GM19372 (cell line): ENCODE data around the gene MGMT.

Experiments used
- ATAC-seq: cut with Tn5 transposase; IDR thresholded peaks from one replicate; pipeline ENCODE4 v1.9.1; 2021; ENCODE audit warnings: mild to moderate bottlenecking, low read depth, moderate library complexity; ENCODE audit not compliant: unreplicated experiment

The MGMT gene

GRCh38 chr10:129699722-129700340 lies 232.8 kb downstream of the MGMT start:
- no peak for ATAC-seq

GRCh38 chr10:129702605-129703004 lies 235.6 kb downstream of the MGMT start:
- ATAC-seq: no peak

GRCh38 chr10:129703287-129704137 lies 236.5 kb downstream of the MGMT start:
- ATAC-seq: no peak

GRCh38 chr10:129704225-129704624 lies 237.2 kb downstream of the MGMT start:
- ATAC-seq: no peak

GRCh38 chr10:129704786-129705525 lies 237.9 kb downstream of the MGMT start:
- ATAC-seq: no peak

- ATAC-seq: no peak
These were observed 238.6 kb downstream of the MGMT start for GRCh38 chr10:129705676-129706075.

GRCh38 chr10:129706081-129706480 lies 239.0 kb downstream of the MGMT start:
- no peak for ATAC-seq

GRCh38 chr10:129706523-129706922 lies 239.5 kb downstream of the MGMT start:
- ATAC-seq: no peak

- no peak for ATAC-seq
These were observed 240.7 kb downstream of the MGMT start for GRCh38 chr10:129707406-129708388.

- ATAC-seq: no peak
These were observed 242.1 kb downstream of the MGMT start for GRCh38 chr10:129709101-129709500.

GRCh38 chr10:129709627-129710509 lies 242.8 kb downstream of the MGMT start:
- no peak for ATAC-seq

- no peak for ATAC-seq
These were observed 243.4 kb downstream of the MGMT start for GRCh38 chr10:129710510-129710847.

GRCh38 chr10:129711291-129711690 lies 244.2 kb downstream of the MGMT start:
- ATAC-seq: no peak

- ATAC-seq: no peak
These were observed 245.0 kb downstream of the MGMT start for GRCh38 chr10:129712000-129712399.

GRCh38 chr10:129713659-129714265 lies 246.7 kb downstream of the MGMT start:
- no peak for ATAC-seq

GRCh38 chr10:129715805-129716204 lies 248.8 kb downstream of the MGMT start:
- no peak for ATAC-seq

GRCh38 chr10:129716211-129716681 lies 249.2 kb downstream of the MGMT start:
- no peak for ATAC-seq

GRCh38 chr10:129716881-129717280 lies 249.8 kb downstream of the MGMT start:
- ATAC-seq: no peak
